ENCODE data around the gene MBOAT1.

DNA sequence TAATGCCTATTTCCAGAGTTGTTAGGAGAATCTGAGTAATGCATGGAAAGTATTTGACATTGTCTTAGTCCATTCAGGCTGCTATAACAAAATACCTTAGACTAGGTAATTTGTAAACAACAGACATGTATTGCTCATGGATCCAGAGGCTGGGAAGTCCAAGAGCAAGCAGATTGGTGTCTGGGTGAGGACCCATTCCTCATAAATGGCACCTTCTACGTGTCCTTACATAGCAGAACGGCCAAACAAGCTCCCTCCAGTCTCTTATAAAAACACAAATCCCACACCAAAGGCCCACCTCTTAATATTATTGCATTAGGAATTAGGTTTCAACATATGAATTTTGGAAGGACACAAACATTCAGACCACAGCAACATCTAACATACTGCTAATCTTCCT is 30.2 kb downstream of the MBOAT1 start:
- TF ChIP-seq EP300 (IDR thresholded peaks at IDR 0.05; ENCODE audit: borderline replicate concordance) (no peak), TCF12 (IDR thresholded peaks at IDR 0.05; ENCODE audit: low read depth) (no peak), TAF1 (IDR thresholded peaks at IDR 0.05; ENCODE audit: low read depth) (no peak), TEAD4 (IDR thresholded peaks at IDR 0.05) (no peak), CEBPB (IDR thresholded peaks at IDR 0.05) (no peak), NFIC (IDR thresholded peaks at IDR 0.05) (no peak), YY1 (IDR thresholded peaks at IDR 0.05; ENCODE audit: low read depth) (no peak), RAD21 (IDR thresholded peaks at IDR 0.05; ENCODE audit: low read depth) (no peak), ZBTB7A (IDR thresholded peaks at IDR 0.05; ENCODE audit: low read depth) (no peak), USF1 (IDR thresholded peaks at IDR 0.05) (no peak), FOXM1 (IDR thresholded peaks at IDR 0.05; ENCODE audit: borderline replicate concordance, low read depth) (no peak), EGR1 (IDR thresholded peaks at IDR 0.05) (no peak)
- TF ChIP-seq, protein P1, sequence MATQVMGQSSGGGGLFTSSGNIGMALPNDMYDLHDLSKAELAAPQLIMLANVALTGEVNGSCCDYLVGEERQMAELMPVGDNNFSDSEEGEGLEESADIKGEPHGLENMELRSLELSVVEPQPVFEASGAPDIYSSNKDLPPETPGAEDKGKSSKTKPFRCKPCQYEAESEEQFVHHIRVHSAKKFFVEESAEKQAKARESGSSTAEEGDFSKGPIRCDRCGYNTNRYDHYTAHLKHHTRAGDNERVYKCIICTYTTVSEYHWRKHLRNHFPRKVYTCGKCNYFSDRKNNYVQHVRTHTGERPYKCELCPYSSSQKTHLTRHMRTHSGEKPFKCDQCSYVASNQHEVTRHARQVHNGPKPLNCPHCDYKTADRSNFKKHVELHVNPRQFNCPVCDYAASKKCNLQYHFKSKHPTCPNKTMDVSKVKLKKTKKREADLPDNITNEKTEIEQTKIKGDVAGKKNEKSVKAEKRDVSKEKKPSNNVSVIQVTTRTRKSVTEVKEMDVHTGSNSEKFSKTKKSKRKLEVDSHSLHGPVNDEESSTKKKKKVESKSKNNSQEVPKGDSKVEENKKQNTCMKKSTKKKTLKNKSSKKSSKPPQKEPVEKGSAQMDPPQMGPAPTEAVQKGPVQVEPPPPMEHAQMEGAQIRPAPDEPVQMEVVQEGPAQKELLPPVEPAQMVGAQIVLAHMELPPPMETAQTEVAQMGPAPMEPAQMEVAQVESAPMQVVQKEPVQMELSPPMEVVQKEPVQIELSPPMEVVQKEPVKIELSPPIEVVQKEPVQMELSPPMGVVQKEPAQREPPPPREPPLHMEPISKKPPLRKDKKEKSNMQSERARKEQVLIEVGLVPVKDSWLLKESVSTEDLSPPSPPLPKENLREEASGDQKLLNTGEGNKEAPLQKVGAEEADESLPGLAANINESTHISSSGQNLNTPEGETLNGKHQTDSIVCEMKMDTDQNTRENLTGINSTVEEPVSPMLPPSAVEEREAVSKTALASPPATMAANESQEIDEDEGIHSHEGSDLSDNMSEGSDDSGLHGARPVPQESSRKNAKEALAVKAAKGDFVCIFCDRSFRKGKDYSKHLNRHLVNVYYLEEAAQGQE (IDR thresholded peaks at IDR 0.05; ENCODE audit: low read depth) = no peak
- TF ChIP-seq, protein P2, sequence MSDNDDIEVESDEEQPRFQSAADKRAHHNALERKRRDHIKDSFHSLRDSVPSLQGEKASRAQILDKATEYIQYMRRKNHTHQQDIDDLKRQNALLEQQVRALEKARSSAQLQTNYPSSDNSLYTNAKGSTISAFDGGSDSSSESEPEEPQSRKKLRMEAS (IDR thresholded peaks at IDR 0.05) = no peak
